GM23248 (cell line): ENCODE data around the gene BBS10. TPM values are rescaled to one million over a fixed set of nuclear protein-coding genes. Genes with fewer than 3 reads are reported as not detected.

Source experiments
- DNase-seq: peaks from one replicate; pipeline ENCODE4 v3.0.0-alpha.2; 2015
- H2AFZ ChIP-seq: fragments of 200-600 bp; sonication (generic); 2 replicates; pipeline ENCODE4 v1.6.1; 2016; ENCODE audit warnings: antibody characterized with exemption
- H3F3A ChIP-seq: fragments of 200-600 bp; sonication (generic); 2 replicates; pipeline ENCODE4 v1.6.1; 2016; ENCODE audit warnings: mild to moderate bottlenecking, antibody characterized with exemption, mixed run types; ENCODE audit not compliant: insufficient read depth
- H3K27ac ChIP-seq: fragments of 200-600 bp; sonication (generic); 2 replicates; pipeline ENCODE4 v1.5.1; 2016; ENCODE audit warnings: mild to moderate bottlenecking
- H3K27me3 ChIP-seq: fragments of 200-600 bp; sonication (generic); replicated peaks from 2 replicates; pipeline ENCODE4 v1.6.1; 2016; ENCODE audit warnings: mild to moderate bottlenecking; ENCODE audit not compliant: insufficient read depth
- H3K36me3 ChIP-seq: fragments of 200-600 bp; sonication (generic); 2 replicates; pipeline ENCODE4 v1.6.1; 2016; ENCODE audit warnings: low read depth, mild to moderate bottlenecking
- H3K4me1 ChIP-seq: fragments of 200-600 bp; sonication (generic); 2 replicates; pipeline ENCODE4 v1.6.1; 2016; ENCODE audit warnings: mild to moderate bottlenecking; ENCODE audit not compliant: insufficient read depth
- H3K4me2 ChIP-seq: fragments of 200-600 bp; sonication (generic); one replicate; pipeline ENCODE4 v1.6.1; 2016; ENCODE audit warnings: mild to moderate bottlenecking; ENCODE audit not compliant: unreplicated experiment
- H3K4me3 ChIP-seq: fragments of 200-600 bp; sonication (generic); 2 replicates; pipeline ENCODE4 v1.5.1; 2016; ENCODE audit warnings: mild to moderate bottlenecking
- H3K79me2 ChIP-seq: fragments of 200-600 bp; sonication (generic); 2 replicates; pipeline ENCODE4 v1.6.1; 2016; ENCODE audit warnings: mild to moderate bottlenecking; ENCODE audit not compliant: insufficient read depth
- H3K9ac ChIP-seq: fragments of 200-600 bp; sonication (generic); 2 replicates; pipeline ENCODE4 v1.6.1; 2016; ENCODE audit warnings: mild to moderate bottlenecking
- H3K9me2 ChIP-seq: fragments of 200-600 bp; sonication (generic); 2 replicates; pipeline ENCODE4 v1.6.1; 2016; ENCODE audit warnings: mixed run types, mild to moderate bottlenecking, moderate library complexity; ENCODE audit not compliant: insufficient read depth
- H3K9me3 ChIP-seq: fragments of 200-600 bp; sonication (generic); one replicate; pipeline ENCODE4 v1.6.1; 2017; ENCODE audit warnings: low read depth
- H4K20me1 ChIP-seq: fragments of 200-600 bp; sonication (generic); 2 replicates; pipeline ENCODE4 v1.6.0; 2016; ENCODE audit not compliant: insufficient read depth
- EZH2 ChIP-seq: fragments of 200-600 bp; sonication (generic); IDR thresholded peaks from 2 replicates; pipeline ENCODE4 v1.6.1; 2018; ENCODE audit warnings: antibody characterized with exemption, mild to moderate bottlenecking; ENCODE audit not compliant: insufficient read depth, poor library complexity, severe bottlenecking
- EZH2phosphoT487 ChIP-seq: fragments of 200-600 bp; sonication (generic); IDR thresholded peaks from 2 replicates; pipeline ENCODE4 v1.6.1; 2018; ENCODE audit warnings: antibody characterized with exemption, moderate library complexity, mild to moderate bottlenecking, low read depth; ENCODE audit not compliant: insufficient read depth
- WGBS, 2 experiments: methylation state at CpG; one replicate each; pipeline ENCODE4 v1.1.6; 2015 to 2017; ENCODE audit warnings: low lambda C conversion rate in 2 of 2, low coverage in 1 of 2; ENCODE audit errors: missing lambda C conversion rate in 2 of 2; 5-methylcytosine and 5-hydroxymethylcytosine counted together
- in situ Hi-C: fragments of 300-500 bp; cut with MboI; formaldehyde crosslinking; loops from 2 replicates; pipeline ENCODE4 v1.15.0; 2020
- polyA plus RNA-seq: library from polyadenylated mRNA; unstranded; fragments of >200 nt; fragmentation: Nextera tagmentation; extraction: Ambion mirVana; gene quantifications from 2 replicates; pipeline ENCODE4 v1.2.1, GENCODE V29; 2016
- total RNA-seq: library from RNA; depleted of rRNA; stranded (reverse); fragments of >200 nt; shearing (Covaris generic); gene quantifications from 2 replicates; pipeline ENCODE4 v1.2.3, GENCODE V29; 2014; rRNA removed

The BBS10 gene
- 13.9 and 15.8 TPM in 2 replicates for total RNA-seq
- 14.4 and 16.8 TPM in 2 replicates for polyA plus RNA-seq

DNA sequence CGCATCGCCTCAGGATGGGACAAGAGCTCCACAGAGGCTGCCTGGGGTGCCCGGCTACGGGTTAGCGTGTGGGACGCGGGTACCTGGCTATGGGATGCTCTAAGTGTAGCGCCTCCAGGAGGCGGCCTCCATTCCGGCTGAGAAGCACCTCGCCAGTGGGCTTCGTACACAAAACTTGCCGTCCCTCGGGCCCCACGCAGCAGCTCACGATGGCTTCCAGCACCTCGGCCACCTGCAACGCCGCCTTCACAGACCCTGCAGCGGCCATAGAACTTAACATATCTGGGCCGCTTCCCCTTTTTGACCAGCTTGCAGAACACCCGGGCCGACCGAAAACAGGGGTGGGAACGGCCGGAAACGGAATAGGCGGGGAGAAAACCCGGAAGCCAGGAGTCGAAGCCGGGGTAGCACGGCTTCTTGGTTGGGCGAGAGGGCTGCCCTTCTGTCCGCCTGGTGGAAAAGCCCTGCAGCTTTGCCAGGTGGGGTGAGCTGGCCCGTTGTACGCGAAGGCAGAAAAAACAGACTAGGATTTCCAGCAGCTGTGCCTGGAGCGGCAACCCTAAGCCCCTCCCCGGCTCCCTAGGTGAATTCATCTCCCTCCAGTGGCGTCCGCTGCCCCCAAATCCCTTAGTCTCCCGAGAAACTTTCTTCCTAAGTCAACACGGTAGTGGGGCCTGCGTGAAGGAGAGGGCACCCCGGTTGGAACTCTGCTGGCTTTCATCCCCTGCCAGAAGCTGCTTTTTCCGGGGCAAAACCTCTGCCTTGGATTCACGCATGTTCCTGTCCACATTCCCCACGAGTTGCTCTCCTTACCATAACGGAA, at the start of gene BBS10:
BBS10 (minus strand) TSS at position 337 of the 823 bp plus-strand sequence; CDS start at position 280, 57 bp downstream.
- H3K4me1 ChIP-seq, result peaks cover 22% of the 10 kb centered on the region
- peak within 1 kb of the TSS; percentile 90 for H3K4me2 ChIP-seq
- H2AFZ ChIP-seq, result peak within 1 kb of the TSS; percentile 97
- H3K27ac ChIP-seq, result peak within 1 kb of the TSS; percentile 74
- in situ Hi-C loops, result loop anchor here (10.0 kb wide), 2 partner anchors 273 to 813 kb away; no protein-coding TSS in a partner anchor
- no peak for TF ChIP-seq EZH2
- TF ChIP-seq EZH2phosphoT487, result no peak
- no peaks in the 10 kb centered on the region for H3K27me3 ChIP-seq
- peak within 1 kb of the TSS; percentile 81 for H3K9ac ChIP-seq
- no peaks in the 10 kb centered on the region; the same call in 1 of the 2 replicates for H3K36me3 ChIP-seq
- DNase-seq, result peak; percentile 97
- no peaks in the 10 kb centered on the region for H3K9me2 ChIP-seq
- peaks cover 38% of the 10 kb centered on the region for H3F3A ChIP-seq
- no peaks in the 10 kb centered on the region for H3K9me3 ChIP-seq
- WGBS, 2 experiments, result 2% methylated on average over 48 to 49 of the region's 49 CpGs
- H3K79me2 ChIP-seq, result peaks cover 35% of the 10 kb centered on the region
- peak within 1 kb of the TSS; percentile 95 for H3K4me3 ChIP-seq
- no peaks in the 10 kb centered on the region for H4K20me1 ChIP-seq

GRCh38 chr12:76391461-76391860, 43.2 kb upstream of the BBS10 start:
- DNase-seq, result no peak
- in situ Hi-C loops, result no loop called here
- no peaks in the 10 kb centered on the region for H3F3A ChIP-seq
- no peak overlapping the region for H3K9ac ChIP-seq
- H3K9me2 ChIP-seq, result no peaks in the 10 kb centered on the region
- H3K4me1 ChIP-seq, result no peaks in the 10 kb centered on the region
- H3K4me2 ChIP-seq, result no peak overlapping the region
- WGBS, 2 experiments, result 96 to 100% methylated on average over 1 of the region's 1 CpG
- no peak overlapping the region for H3K4me3 ChIP-seq
- H3K27me3 ChIP-seq, result no peaks in the 10 kb centered on the region
- TF ChIP-seq EZH2phosphoT487, result no peak
- no peak for TF ChIP-seq EZH2
- H2AFZ ChIP-seq, result no peak overlapping the region
- no peak overlapping the region for H3K27ac ChIP-seq
- H3K9me3 ChIP-seq, result no peaks in the 10 kb centered on the region
- peaks cover 30% of the 10 kb centered on the region; the same call in 1 of the 2 replicates for H3K36me3 ChIP-seq
- no peaks in the 10 kb centered on the region for H4K20me1 ChIP-seq
- no peaks in the 10 kb centered on the region for H3K79me2 ChIP-seq

DNA sequence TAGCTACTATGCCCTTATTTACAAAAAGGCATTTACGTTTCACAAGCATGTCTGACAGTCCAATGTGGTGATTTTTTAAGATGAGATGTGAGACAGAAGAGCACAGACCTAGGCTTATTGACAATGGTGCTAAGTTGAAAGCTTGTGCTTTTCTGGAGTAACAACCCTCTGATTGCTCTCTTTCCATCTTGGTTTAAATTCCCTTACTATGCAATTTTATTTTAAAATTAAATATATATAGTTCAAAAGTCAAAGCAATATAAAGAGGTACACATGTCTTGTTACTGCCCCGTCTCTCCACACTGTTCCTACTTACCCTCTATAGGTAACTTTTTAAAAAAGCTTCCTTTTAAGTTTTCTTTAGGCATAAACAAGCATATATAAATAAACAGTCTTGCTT, 39.4 kb upstream of the BBS10 start:
- Histone ChIP-seq H2AFZ (no peak overlapping the region), H3F3A (no peaks in the 10 kb centered on the region), H3K4me1 (no peaks in the 10 kb centered on the region), H3K4me2 (no peak overlapping the region), H3K27me3 (no peaks in the 10 kb centered on the region), H3K79me2 (no peaks in the 10 kb centered on the region), H3K27ac (no peak overlapping the region), H4K20me1 (no peaks in the 10 kb centered on the region), H3K9me2 (no peaks in the 10 kb centered on the region), H3K9ac (no peak overlapping the region), H3K9me3 (no peaks in the 10 kb centered on the region), H3K4me3 (no peak overlapping the region), H3K36me3 (peaks cover 35% of the 10 kb centered on the region)
- no peak for DNase-seq
- in situ Hi-C loops, result no loop called here
- 98 to 100% methylated on average over 2 of the region's 2 CpGs for WGBS, 2 experiments
- TF ChIP-seq EZH2 (no peak), EZH2phosphoT487 (no peak)

DNA sequence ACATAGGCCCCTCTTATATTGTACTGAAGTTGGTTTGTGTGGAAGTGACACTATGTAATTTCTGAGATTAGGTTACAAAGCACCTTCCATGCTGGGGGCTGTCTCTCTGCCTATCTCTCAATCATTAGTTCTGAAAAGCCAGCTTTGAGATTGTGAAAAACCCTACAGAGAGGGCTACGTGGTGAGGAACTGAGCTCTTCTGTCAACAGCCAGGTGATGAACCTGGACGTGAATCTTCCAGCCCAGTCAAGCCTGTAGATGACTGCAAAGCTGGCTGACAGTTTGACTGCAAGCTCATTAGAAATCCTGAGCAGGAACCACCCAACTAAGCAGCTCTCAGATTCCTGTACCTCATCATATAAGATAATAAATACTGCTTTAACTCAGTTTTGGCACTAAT, 36.3 kb upstream of the BBS10 start:
- DNase-seq, result no peak
- Histone ChIP-seq H3K9ac (no peak overlapping the region), H3K4me3 (no peak overlapping the region), H2AFZ (no peak overlapping the region), H3F3A (no peaks in the 10 kb centered on the region), H4K20me1 (no peaks in the 10 kb centered on the region), H3K9me2 (no peaks in the 10 kb centered on the region), H3K36me3 (peaks cover 34% of the 10 kb centered on the region), H3K27ac (no peak overlapping the region), H3K4me1 (no peaks in the 10 kb centered on the region), H3K4me2 (no peak overlapping the region), H3K9me3 (no peaks in the 10 kb centered on the region), H3K27me3 (no peaks in the 10 kb centered on the region), H3K79me2 (no peaks in the 10 kb centered on the region)
- in situ Hi-C loops, result no loop called here
- TF ChIP-seq EZH2 (no peak), EZH2phosphoT487 (no peak)
- WGBS, 2 experiments, result 97 to 98% methylated on average over 2 of the region's 2 CpGs
